Caco-2 (cell line): Measurements from ENCODE around the gene MRPS22. TPM values are rescaled to one million over a fixed set of nuclear protein-coding genes. Genes with fewer than 3 reads are reported as not detected.
"Not testable (repeated sequence)": the region's sequence is repeated elsewhere in the genome, so short reads cannot be mapped to it uniquely, and the experiment has no call there.

ENCODE experiments used
- BruUV-seq: library from RNA; stranded (reverse); fragments of 400-500 nt; replicated peaks from 2 replicates; lab custom pipeline; 2021; lab: Mats Ljungman, UMichigan
- CTCF ChIA-PET: fragments of 300-600 bp; sonication (Branson Sonifier 250); formaldehyde crosslinking; loops from one replicate; lab custom pipeline; 2022; ENCODE audit warnings: antibody characterized with exemption; lab: Charles Lee
- POLR2A ChIA-PET: fragments of 300-600 bp; sonication (Branson Sonifier 250); formaldehyde crosslinking; loops from one replicate; lab custom pipeline; 2022; ENCODE audit warnings: antibody characterized with exemption; lab: Charles Lee
- DNase-seq, 2 experiments: peaks; one replicate each; pipeline versions ENCODE4 v3.0.0 to v3.0.0-alpha.2; 2020 to 2022
- H3K27me3 ChIP-seq: replicated peaks from 2 replicates; pipeline ENCODE4 v1.6.0; 2011; ENCODE audit warnings: low read length; ENCODE audit not compliant: control insufficient read depth, insufficient read depth
- H3K36me3 ChIP-seq: 2 replicates; pipeline ENCODE4 v1.5.1; 2011; ENCODE audit warnings: low read length; ENCODE audit not compliant: control insufficient read depth, insufficient read depth
- H3K4me1 ChIP-seq: fragments of 250-450 bp; sonication (Bioruptor Pico); 2 replicates; pipeline ENCODE4 v1.5.1; 2020; ENCODE audit warnings: mild to moderate bottlenecking
- H3K4me3 ChIP-seq: 2 replicates; pipeline ENCODE4 v1.5.1; 2011; ENCODE audit warnings: low read depth, mild to moderate bottlenecking, control low read depth, low read length
- H3K9me3 ChIP-seq: fragments of 250-450 bp; sonication (Bioruptor Pico); 2 replicates; pipeline ENCODE4 v1.5.1; 2020; ENCODE audit warnings: mild to moderate bottlenecking, moderate library complexity
- H3K27ac Mint-ChIP-seq: one replicate; pipeline ENCODE4 v1.8.0; 2022; ENCODE audit warnings: mixed read lengths; ENCODE audit not compliant: unreplicated experiment
- H3K27me3 Mint-ChIP-seq: one replicate; pipeline ENCODE4 v1.8.0; 2022; ENCODE audit warnings: mixed read lengths; ENCODE audit not compliant: insufficient read depth, unreplicated experiment
- H3K36me3 Mint-ChIP-seq: one replicate; pipeline ENCODE4 v1.8.0; 2022; ENCODE audit warnings: mild to moderate bottlenecking, mixed read lengths; ENCODE audit not compliant: insufficient read depth, unreplicated experiment
- H3K4me1 Mint-ChIP-seq: one replicate; pipeline ENCODE4 v1.8.0; 2022; ENCODE audit warnings: low read depth, mixed read lengths; ENCODE audit not compliant: unreplicated experiment
- H3K4me3 Mint-ChIP-seq: one replicate; pipeline ENCODE4 v1.8.0; 2022; ENCODE audit warnings: mild to moderate bottlenecking, moderate library complexity, mixed read lengths; ENCODE audit not compliant: unreplicated experiment
- H3K9me3 Mint-ChIP-seq: one replicate; pipeline ENCODE4 v1.8.0; 2022; ENCODE audit warnings: mixed read lengths; ENCODE audit not compliant: unreplicated experiment
- CTCF ChIP-seq, 2 experiments: fragments of 200-600 bp in 1 of 2; IDR thresholded peaks; 1 replicate in 1 of 2; 2 replicates in 1 of 2; pipeline versions ENCODE4 v1.5.1 to v1.8.0; 2011 to 2022; ENCODE audit warnings: antibody characterized with exemption in 1 of 2, control low read depth in 1 of 2, inconsistent platforms in 1 of 2, low read depth in 1 of 2, low read length in 1 of 2, mild to moderate bottlenecking in 1 of 2, moderate library complexity in 1 of 2; ENCODE audit not compliant: insufficient read depth in 1 of 2, severe bottlenecking in 1 of 2, unreplicated experiment in 1 of 2
- intact Hi-C: fragments of 100-400 bp; cut with micrococcal nuclease; formaldehyde crosslinking; loops from one replicate; pipeline ENCODE4 v1.10.0; 2022; ENCODE audit not compliant: unreplicated experiment
- total RNA-seq: library from RNA; stranded (reverse); gene quantifications from 2 replicates; pipeline ENCODE4 v1.2.3, GENCODE V29; 2022

MRPS22 gene
- total RNA-seq, 1 experiment from 2014 or later, result 63.9 TPM

- no peak for DNase-seq
- no peak for TF ChIP-seq CTCF (IDR thresholded peaks at IDR 0.05; ENCODE audit: insufficient read depth in 1 of 2, low read depth in 1 of 2, low read length in 1 of 2, severe bottlenecking in 1 of 2, unreplicated experiment in 1 of 2)
- H3K27ac Mint-ChIP-seq, result no peak overlapping the region
- no peaks in the 10 kb centered on the region for H3K4me1 Mint-ChIP-seq
- no peaks in the 10 kb centered on the region; the same call in 1 of the 2 replicates for H3K27me3 ChIP-seq
- H3K36me3 ChIP-seq, result no peaks in the 10 kb centered on the region
- no peaks in the 10 kb centered on the region for H3K36me3 Mint-ChIP-seq
- no TSS peak for BruUV-seq
- no peaks in the 10 kb centered on the region for H3K9me3 Mint-ChIP-seq
- intact Hi-C loops, result loop anchor here (2.0 to 5.0 kb wide), 3 partner anchors 30 to 216 kb away; no protein-coding TSS in a partner anchor
- CTCF ChIA-PET, result no interaction called here
- H3K4me3 ChIP-seq, result no peak overlapping the region
- peaks cover 12% of the 10 kb centered on the region for H3K27me3 Mint-ChIP-seq
- no peaks in the 10 kb centered on the region; the same call in 1 of the 2 replicates for H3K4me1 ChIP-seq
- no peak overlapping the region for H3K4me3 Mint-ChIP-seq
- H3K9me3 ChIP-seq, result no peaks in the 10 kb centered on the region
- POLR2A ChIA-PET, result no interaction called here
These were observed 15.5 kb upstream of the MRPS22 start for GRCh38 chr3:139328356-139328755.

GRCh38 chr3:139329364-139329850, 14.4 kb upstream of the MRPS22 start:
- H3K36me3 ChIP-seq, result no peaks in the 10 kb centered on the region
- no peak overlapping the region for H3K27ac Mint-ChIP-seq
- peak overlapping the region; percentile 46 for H3K4me3 Mint-ChIP-seq
- H3K27me3 Mint-ChIP-seq, result peaks cover 12% of the 10 kb centered on the region
- intact Hi-C loops, result loop anchor here (1.0 to 5.0 kb wide), 4 partner anchors 31 to 388 kb away; no protein-coding TSS in a partner anchor
- H3K4me1 Mint-ChIP-seq, result no peaks in the 10 kb centered on the region
- BruUV-seq, result no TSS peak
- no peaks in the 10 kb centered on the region for H3K36me3 Mint-ChIP-seq
- POLR2A ChIA-PET, result no interaction called here
- TF ChIP-seq CTCF (IDR thresholded peaks at IDR 0.05; ENCODE audit: insufficient read depth in 1 of 2, low read depth in 1 of 2, low read length in 1 of 2, severe bottlenecking in 1 of 2, unreplicated experiment in 1 of 2), result peak; percentile 97 to 99
- no peaks in the 10 kb centered on the region for H3K9me3 ChIP-seq
- H3K9me3 Mint-ChIP-seq, result no peaks in the 10 kb centered on the region
- peak overlapping the region; percentile 19 for H3K4me3 ChIP-seq
- H3K27me3 ChIP-seq, result no peaks in the 10 kb centered on the region; the same call in 1 of the 2 replicates
- CTCF ChIA-PET, result interaction anchor here (0.6 to 1.3 kb wide), 12 partner anchors 15 to 466 kb away, joined by 3 to 42 read pairs (median 5); partner anchors contain the start of gene MRPS22
- H3K4me1 ChIP-seq, result no peaks in the 10 kb centered on the region; the same call in 1 of the 2 replicates
- DNase-seq, result peak; percentile 88 to 95

- no peaks in the 10 kb centered on the region for H3K36me3 ChIP-seq
- no peak for TF ChIP-seq CTCF (IDR thresholded peaks at IDR 0.05; ENCODE audit: insufficient read depth in 1 of 2, low read depth in 1 of 2, low read length in 1 of 2, severe bottlenecking in 1 of 2, unreplicated experiment in 1 of 2)
- CTCF ChIA-PET, result interaction anchor here (2.1 kb wide), 1 partner anchor 220 kb away, joined by 6 read pairs; no protein-coding TSS in a partner anchor
- no peaks in the 10 kb centered on the region for H3K9me3 Mint-ChIP-seq
- intact Hi-C loops, result no loop called here
- no peak overlapping the region for H3K4me3 ChIP-seq
- no peak overlapping the region for H3K4me3 Mint-ChIP-seq
- H3K4me1 Mint-ChIP-seq, result no peaks in the 10 kb centered on the region
- POLR2A ChIA-PET, result no interaction called here
- H3K27ac Mint-ChIP-seq, result no peak overlapping the region
- H3K9me3 ChIP-seq, result no peaks in the 10 kb centered on the region
- peaks cover 12% of the 10 kb centered on the region for H3K27me3 Mint-ChIP-seq
- no peaks in the 10 kb centered on the region for H3K36me3 Mint-ChIP-seq
- H3K4me1 ChIP-seq, result no peaks in the 10 kb centered on the region; the same call in 1 of the 2 replicates
- BruUV-seq, result no TSS peak
- no peak for DNase-seq
- no peaks in the 10 kb centered on the region; the same call in 1 of the 2 replicates for H3K27me3 ChIP-seq
These were observed 11.7 kb upstream of the MRPS22 start for GRCh38 chr3:139332092-139332491.

- not testable (repeated sequence) for H3K4me1 Mint-ChIP-seq, H3K27me3 ChIP-seq
These were observed 9.1 kb upstream of the MRPS22 start for GRCh38 chr3:139334675-139335074.

More at GRCh38 chr3:139334675-139335074, 9.1 kb upstream of the MRPS22 start:
- H3K4me3 ChIP-seq, CTCF ChIA-PET, POLR2A ChIA-PET, H3K4me1 ChIP-seq, intact Hi-C loops, H3K27ac Mint-ChIP-seq, DNase-seq, H3K9me3 Mint-ChIP-seq, H3K9me3 ChIP-seq, H3K36me3 ChIP-seq, H3K36me3 Mint-ChIP-seq, BruUV-seq, H3K4me3 Mint-ChIP-seq: not testable (repeated sequence)
- peaks cover 12% of the 10 kb centered on the region for H3K27me3 Mint-ChIP-seq
